Measurements from ENCODE around the gene MYH1. TPM values are rescaled to one million over a fixed set of nuclear protein-coding genes. Genes with fewer than 3 reads are reported as not detected.

The MYH1 gene
- total RNA-seq, 1 donor from 2014 or later, result not detected

DNA sequence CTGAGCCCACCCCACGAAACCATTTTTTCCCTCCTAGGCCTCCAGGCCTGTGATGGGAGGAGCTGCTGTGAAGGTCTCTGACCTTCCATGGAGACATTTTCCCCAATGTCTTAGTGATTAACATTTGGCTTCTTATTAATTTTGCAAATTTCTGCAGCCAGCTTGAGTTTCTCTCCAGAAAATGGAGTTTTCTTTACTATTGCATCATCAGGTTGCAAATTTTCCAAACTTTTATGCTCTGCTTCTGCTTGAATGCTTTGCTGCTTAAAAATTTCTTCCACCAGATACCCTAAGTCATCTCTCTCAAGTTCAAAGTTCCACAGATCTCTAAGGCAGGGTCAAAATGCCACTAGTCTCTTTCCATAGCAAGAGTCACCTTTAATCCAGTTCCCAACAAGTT lies 36.1 kb downstream of the MYH1 start:
- Histone ChIP-seq H3K4me2 (ENCODE audit: low read length) (no peak overlapping the region), H3K36me3 (ENCODE audit: insufficient read depth, low read length) (no peaks in the 10 kb centered on the region), H4K20me1 (ENCODE audit: insufficient read depth, low read length) (no peaks in the 10 kb centered on the region), H3K4me3 (ENCODE audit: insufficient read depth, low read depth, low read length) (no peak overlapping the region), H3K79me2 (ENCODE audit: insufficient read depth, low read length) (no peaks in the 10 kb centered on the region), H3K4me1 (ENCODE audit: insufficient read depth, low read length) (no peaks in the 10 kb centered on the region), H2AFZ (ENCODE audit: low read depth, low read length) (no peak overlapping the region), H3K9me3 (ENCODE audit: insufficient read depth, low read depth, low read length) (no peaks in the 10 kb centered on the region), H3K9ac (ENCODE audit: low read length) (no peak overlapping the region), H3K27me3 (ENCODE audit: insufficient read depth, low read length) (no peaks in the 10 kb centered on the region), H3K27ac (ENCODE audit: low read depth, low read length) (no peak overlapping the region)
- TF ChIP-seq EZH2 (IDR thresholded peaks at IDR 0.05; ENCODE audit: insufficient read depth, low read length) (no peak), CTCF (IDR thresholded peaks at IDR 0.05; ENCODE audit: insufficient read depth, low read depth, low read length) (no peak)
- H3K4me3 Mint-ChIP-seq (ENCODE audit: unreplicated experiment), result no peak overlapping the region
- DNase-seq (ENCODE audit: low read depth) (no peak), FAIRE-seq (no peak)
- peaks cover 16% of the 10 kb centered on the region for H3K9me3 Mint-ChIP-seq (ENCODE audit: unreplicated experiment)
- no peak overlapping the region for H3K27ac Mint-ChIP-seq (ENCODE audit: unreplicated experiment)
- H3K27me3 Mint-ChIP-seq (ENCODE audit: low read depth, unreplicated experiment), result no peaks in the 10 kb centered on the region
- H3K36me3 Mint-ChIP-seq (ENCODE audit: low read depth, unreplicated experiment), result peaks cover 2% of the 10 kb centered on the region
- no peaks in the 10 kb centered on the region for H3K4me1 Mint-ChIP-seq (ENCODE audit: low read depth, unreplicated experiment)

GRCh38 chr17:10477701-10478100 lies 40.6 kb downstream of the MYH1 start:
- no peak overlapping the region for H3K27ac Mint-ChIP-seq (ENCODE audit: unreplicated experiment)
- Histone ChIP-seq H3K27ac (ENCODE audit: low read depth, low read length) (no peak overlapping the region), H3K4me3 (ENCODE audit: insufficient read depth, low read depth, low read length) (no peak overlapping the region), H3K4me2 (ENCODE audit: low read length) (no peak overlapping the region), H4K20me1 (ENCODE audit: insufficient read depth, low read length) (no peaks in the 10 kb centered on the region), H3K4me1 (ENCODE audit: insufficient read depth, low read length) (no peaks in the 10 kb centered on the region), H3K27me3 (ENCODE audit: insufficient read depth, low read length) (no peaks in the 10 kb centered on the region), H2AFZ (ENCODE audit: low read depth, low read length) (no peak overlapping the region), H3K9ac (ENCODE audit: low read length) (no peak overlapping the region), H3K79me2 (ENCODE audit: insufficient read depth, low read length) (no peaks in the 10 kb centered on the region), H3K36me3 (ENCODE audit: insufficient read depth, low read length) (no peaks in the 10 kb centered on the region), H3K9me3 (ENCODE audit: insufficient read depth, low read depth, low read length) (no peaks in the 10 kb centered on the region)
- no peak for DNase-seq (ENCODE audit: low read depth)
- TF ChIP-seq CTCF (IDR thresholded peaks at IDR 0.05; ENCODE audit: insufficient read depth, low read depth, low read length) (no peak), EZH2 (IDR thresholded peaks at IDR 0.05; ENCODE audit: insufficient read depth, low read length) (no peak)
- H3K27me3 Mint-ChIP-seq (ENCODE audit: low read depth, unreplicated experiment), result no peaks in the 10 kb centered on the region
- FAIRE-seq, result no peak
- peaks cover 4% of the 10 kb centered on the region for H3K9me3 Mint-ChIP-seq (ENCODE audit: unreplicated experiment)
- H3K4me1 Mint-ChIP-seq (ENCODE audit: low read depth, unreplicated experiment), result no peaks in the 10 kb centered on the region
- H3K4me3 Mint-ChIP-seq (ENCODE audit: unreplicated experiment), result no peak overlapping the region
- peaks cover 2% of the 10 kb centered on the region for H3K36me3 Mint-ChIP-seq (ENCODE audit: low read depth, unreplicated experiment)

- no peaks in the 10 kb centered on the region for H3K9me3 ChIP-seq (ENCODE audit: insufficient read depth, low read depth, low read length)
- H3K4me3 ChIP-seq (ENCODE audit: insufficient read depth, low read depth, low read length), result no peak overlapping the region
- H3K36me3 Mint-ChIP-seq (ENCODE audit: low read depth, unreplicated experiment), result no peaks in the 10 kb centered on the region
- H3K9me3 Mint-ChIP-seq (ENCODE audit: unreplicated experiment), result no peaks in the 10 kb centered on the region
- no peaks in the 10 kb centered on the region for H3K4me1 ChIP-seq (ENCODE audit: insufficient read depth, low read length)
- H3K27me3 ChIP-seq (ENCODE audit: insufficient read depth, low read length), result no peaks in the 10 kb centered on the region
- H3K27ac ChIP-seq (ENCODE audit: low read depth, low read length), result no peak overlapping the region
- no peaks in the 10 kb centered on the region for H3K27me3 Mint-ChIP-seq (ENCODE audit: low read depth, unreplicated experiment)
- no peak for TF ChIP-seq CTCF (IDR thresholded peaks at IDR 0.05; ENCODE audit: insufficient read depth, low read depth, low read length)
- no peak for TF ChIP-seq EZH2 (IDR thresholded peaks at IDR 0.05; ENCODE audit: insufficient read depth, low read length)
- H2AFZ ChIP-seq (ENCODE audit: low read depth, low read length), result no peak overlapping the region
- H4K20me1 ChIP-seq (ENCODE audit: insufficient read depth, low read length), result no peaks in the 10 kb centered on the region
- H3K27ac Mint-ChIP-seq (ENCODE audit: unreplicated experiment), result no peak overlapping the region
- FAIRE-seq, result no peak
- no peak overlapping the region for H3K4me3 Mint-ChIP-seq (ENCODE audit: unreplicated experiment)
- no peaks in the 10 kb centered on the region for H3K4me1 Mint-ChIP-seq (ENCODE audit: low read depth, unreplicated experiment)
- no peak for DNase-seq (ENCODE audit: low read depth)
- H3K9ac ChIP-seq (ENCODE audit: low read length), result no peak overlapping the region
- no peak overlapping the region for H3K4me2 ChIP-seq (ENCODE audit: low read length)
- H3K79me2 ChIP-seq (ENCODE audit: insufficient read depth, low read length), result no peaks in the 10 kb centered on the region
- no peaks in the 10 kb centered on the region for H3K36me3 ChIP-seq (ENCODE audit: insufficient read depth, low read length)
Measured at GRCh38 chr17:10474536-10474935, 43.8 kb downstream of the MYH1 start.

All from astrocyte (in vitro differentiated cells and primary cell).